Colon (tissue), 2 donors: ENCODE results near the gene BMP6.

Experiments
- FAIRE-seq: peaks from 2 replicates; lab custom pipeline; 2012; peaks lifted over from hg19 to GRCh38; lab: Jason Lieb, UNC
- donor health status: control.
- donor health status: control.

BMP6 gene

GRCh38 chr6:7832904-7833750 lies 107.2 kb downstream of the BMP6 start:
- FAIRE-seq: no peak

DNA sequence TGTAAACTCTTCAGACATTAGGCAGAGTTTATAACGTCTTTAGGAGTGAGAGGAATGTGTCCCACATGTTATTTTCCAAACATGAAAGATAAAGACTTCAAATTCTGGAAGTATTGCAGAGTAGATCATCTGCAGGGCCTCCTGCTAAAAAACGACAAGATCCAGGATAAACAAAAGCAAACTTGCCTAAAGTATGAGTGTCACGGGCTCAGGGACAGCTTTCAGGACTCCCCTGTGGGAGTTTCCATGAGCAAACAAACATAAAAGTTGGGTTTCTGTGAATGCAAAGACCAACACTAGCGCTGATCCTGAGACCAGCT lies 107.8 kb downstream of the BMP6 start:
- no peak for FAIRE-seq

DNA sequence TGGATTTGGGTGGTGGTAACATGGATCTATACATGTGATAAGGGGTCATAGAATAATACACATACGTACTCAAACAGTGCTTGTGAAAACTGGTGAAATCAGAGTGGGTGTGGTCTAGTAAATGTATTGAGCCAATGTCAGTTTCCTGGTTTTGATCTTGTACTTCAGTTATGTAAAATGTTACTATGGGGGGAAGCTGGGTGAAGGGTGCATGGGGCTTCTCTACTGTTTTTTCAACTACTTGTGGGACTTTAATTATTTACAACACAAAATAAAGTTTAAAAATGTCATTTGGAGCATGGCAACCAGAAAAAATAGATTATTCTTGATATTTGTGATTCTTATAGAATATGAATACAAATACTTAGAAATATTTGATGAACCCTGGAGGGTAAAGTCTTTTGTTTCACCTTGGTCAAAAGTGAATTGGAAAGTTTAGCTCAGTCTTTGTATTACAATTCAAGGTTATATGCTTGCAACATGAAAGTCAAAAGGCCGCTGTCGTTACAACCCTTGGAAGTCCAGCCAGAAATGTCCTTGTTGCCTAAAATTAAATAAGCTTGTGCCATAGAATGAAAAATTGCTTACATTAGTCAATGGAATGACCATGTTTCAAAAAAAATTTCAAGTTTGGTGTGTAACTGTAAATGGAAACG lies 110.6 kb downstream of the BMP6 start:
- no peak for FAIRE-seq

DNA sequence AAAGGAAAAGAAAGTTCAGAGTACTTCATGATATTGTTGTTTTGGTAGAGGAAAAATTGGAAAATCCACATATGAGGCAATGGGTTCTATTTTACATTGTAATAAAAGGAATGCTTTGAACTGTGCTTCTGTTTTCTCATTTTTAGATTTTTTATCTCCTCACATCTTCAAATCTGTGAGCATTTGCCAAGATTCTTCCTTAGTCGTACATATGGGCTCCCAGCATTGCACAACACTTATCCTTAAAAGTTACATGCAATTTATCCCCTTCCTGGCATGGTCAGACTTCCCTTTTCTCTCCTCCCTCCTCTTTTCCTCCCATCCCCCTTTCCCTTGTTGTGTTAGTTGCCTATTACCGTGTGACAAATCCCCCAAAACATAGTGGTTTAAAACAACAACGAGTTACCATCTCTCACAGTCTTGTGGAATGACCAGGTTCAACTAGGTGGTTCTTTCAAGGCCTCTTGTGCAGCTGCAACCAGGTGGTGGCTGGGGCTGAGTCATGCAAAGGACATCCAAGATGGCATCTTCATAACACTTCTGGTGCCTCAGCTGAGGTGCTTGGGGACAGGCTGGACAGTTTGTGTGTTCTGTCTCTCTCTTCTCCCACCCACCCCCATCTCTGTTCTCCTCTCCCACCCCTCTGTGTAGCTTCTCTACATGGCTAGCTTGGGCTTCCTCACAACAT lies 116.0 kb downstream of the BMP6 start:
- FAIRE-seq: no peak

DNA sequence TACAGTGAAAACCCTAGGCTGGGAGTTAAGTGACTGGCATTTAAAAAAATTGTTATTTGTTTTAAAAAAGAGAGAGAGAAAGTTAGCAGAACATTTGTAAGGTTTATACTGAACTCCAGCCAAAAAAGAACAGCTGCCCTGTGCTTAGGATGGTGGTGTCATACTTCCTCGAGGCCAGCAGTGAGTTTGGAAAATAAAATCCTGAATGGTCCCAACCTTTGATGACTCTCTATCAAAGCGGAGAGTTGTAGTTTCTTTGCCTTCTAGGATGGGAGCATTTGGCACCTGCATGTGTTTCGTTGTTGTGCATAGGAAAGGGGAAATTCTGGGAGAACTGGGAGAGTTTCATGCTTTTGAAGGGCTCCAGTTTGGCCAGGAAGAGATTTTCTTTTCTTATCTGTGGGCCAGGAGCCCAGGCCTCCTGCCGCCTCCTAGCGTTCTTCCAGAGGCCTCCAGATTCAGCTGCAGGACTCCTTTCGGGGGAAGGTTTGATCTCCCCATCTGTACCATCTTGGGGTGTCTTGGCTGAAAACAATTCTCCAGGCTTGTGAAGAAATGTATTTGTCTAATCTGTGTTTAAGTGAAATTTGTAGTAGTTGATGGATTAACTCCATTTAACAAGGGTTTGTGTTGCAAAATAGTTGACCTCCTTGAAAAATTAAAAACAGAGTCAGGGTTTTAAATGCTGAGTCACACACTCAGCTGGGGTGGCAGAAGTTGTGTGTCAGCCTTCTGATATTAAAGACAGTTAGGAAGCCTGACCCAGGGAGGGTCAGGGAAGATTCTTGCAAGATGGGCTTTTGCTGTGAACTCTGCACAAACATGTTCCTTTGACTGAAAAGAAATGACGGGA lies 121.3 kb downstream of the BMP6 start:
- no peak for FAIRE-seq

DNA sequence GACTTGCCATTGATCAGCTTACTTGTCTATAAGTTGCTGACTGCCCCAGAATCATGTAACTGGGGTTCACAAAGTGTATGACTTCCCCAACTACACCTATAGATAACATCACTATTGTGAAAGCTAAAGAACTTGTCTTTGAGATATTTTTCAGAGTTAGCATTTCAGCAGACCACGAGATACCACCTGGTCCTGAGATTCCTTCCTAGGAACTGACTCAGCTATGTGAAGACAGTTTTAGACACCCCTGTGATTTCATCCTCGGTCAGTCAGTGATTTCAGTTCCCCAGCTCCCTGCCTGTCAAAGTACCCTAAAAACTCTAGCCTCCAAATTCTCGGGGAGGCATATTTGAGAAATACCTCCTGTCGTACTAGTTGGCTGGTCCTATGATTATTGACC lies 122.3 kb downstream of the BMP6 start:
- FAIRE-seq: no peak

GRCh38 chr6:7851780-7852179 lies 125.9 kb downstream of the BMP6 start:
- no peak for FAIRE-seq

GRCh38 chr6:7859591-7859990 lies 133.7 kb downstream of the BMP6 start:
- FAIRE-seq: no peak

DNA sequence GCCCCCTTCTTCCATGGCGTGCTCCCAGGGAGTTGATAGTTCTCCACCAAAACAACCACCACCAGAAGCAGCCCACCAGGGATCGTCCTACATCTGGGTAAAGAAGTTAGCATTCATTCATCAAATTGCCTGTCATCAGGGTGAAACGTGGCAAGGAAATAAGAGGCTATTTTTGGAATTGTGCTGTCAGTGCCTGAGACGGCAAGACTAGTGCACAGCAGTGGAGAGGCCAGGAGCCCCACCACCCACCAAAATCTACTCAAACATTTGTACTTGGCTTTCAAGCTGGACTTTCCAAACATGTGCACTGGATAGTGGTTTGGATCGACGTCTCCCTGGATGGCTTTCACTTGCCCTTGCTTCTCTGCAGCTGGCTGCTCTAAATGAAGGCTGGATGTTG lies 139.9 kb downstream of the BMP6 start:
- no peak for FAIRE-seq

DNA sequence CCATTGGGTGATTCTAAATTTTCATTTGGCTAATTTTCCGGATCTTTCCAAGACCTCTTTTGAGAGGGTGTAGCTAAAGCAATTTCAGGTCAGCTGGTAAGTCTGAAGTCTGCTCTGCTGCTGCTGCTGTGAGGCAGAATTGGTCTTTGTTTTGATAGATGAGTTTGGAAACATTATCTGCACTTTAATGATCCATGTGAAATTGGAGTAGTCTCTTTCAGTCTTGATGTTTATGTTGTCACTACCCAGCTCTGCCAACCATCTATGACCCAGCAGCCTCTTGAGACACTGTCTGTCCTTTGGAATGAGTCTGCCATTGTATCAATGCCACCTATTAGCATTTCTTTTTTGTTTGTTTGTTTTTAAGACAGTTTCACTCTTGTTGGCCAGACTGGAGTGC lies 140.6 kb downstream of the BMP6 start:
- FAIRE-seq: no peak

- no peak for FAIRE-seq
These were observed 143.0 kb downstream of the BMP6 start for GRCh38 chr6:7868926-7869325.

GRCh38 chr6:7878401-7878964 lies 152.6 kb downstream of the BMP6 start:
- no peak for FAIRE-seq

DNA sequence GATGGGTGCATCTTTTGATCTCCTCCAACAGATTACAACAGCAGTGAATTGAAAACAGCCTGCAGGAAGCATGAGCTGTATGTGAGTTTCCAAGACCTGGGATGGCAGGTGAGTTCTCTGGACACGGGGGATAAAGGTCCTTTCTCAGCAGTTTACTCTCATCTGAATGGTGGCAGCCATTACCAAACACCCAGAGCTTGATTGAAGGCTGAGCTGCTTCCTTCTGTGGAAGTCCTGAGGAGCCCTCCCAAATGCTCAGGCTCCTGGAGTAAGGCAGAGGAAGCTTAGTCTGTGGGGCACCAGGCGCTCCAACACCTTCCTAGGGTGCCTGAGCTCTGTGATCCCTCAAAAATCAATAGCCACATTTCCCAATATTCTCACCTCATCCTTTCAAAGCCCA lies 153.1 kb downstream of the BMP6 start:
- FAIRE-seq: no peak

GRCh38 chr6:7879579-7879978 lies 153.7 kb downstream of the BMP6 start:
- FAIRE-seq: no peak

DNA sequence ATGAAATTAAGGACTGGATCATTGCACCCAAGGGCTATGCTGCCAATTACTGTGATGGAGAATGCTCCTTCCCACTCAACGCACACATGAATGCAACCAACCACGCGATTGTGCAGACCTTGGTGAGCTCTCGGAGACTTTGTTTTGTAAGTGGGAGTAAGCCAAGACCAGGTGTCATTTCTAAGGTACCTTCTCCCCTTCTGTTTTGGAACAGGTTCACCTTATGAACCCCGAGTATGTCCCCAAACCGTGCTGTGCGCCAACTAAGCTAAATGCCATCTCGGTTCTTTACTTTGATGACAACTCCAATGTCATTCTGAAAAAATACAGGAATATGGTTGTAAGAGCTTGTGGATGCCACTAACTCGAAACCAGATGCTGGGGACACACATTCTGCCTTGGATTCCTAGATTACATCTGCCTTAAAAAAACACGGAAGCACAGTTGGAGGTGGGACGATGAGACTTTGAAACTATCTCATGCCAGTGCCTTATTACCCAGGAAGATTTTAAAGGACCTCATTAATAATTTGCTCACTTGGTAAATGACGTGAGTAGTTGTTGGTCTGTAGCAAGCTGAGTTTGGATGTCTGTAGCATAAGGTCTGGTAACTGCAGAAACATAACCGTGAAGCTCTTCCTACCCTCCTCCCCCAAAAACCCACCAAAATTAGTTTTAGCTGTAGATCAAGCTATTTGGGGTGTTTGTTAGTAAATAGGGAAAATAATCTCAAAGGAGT lies 154.2 kb downstream of the BMP6 start:
- no peak for FAIRE-seq

DNA sequence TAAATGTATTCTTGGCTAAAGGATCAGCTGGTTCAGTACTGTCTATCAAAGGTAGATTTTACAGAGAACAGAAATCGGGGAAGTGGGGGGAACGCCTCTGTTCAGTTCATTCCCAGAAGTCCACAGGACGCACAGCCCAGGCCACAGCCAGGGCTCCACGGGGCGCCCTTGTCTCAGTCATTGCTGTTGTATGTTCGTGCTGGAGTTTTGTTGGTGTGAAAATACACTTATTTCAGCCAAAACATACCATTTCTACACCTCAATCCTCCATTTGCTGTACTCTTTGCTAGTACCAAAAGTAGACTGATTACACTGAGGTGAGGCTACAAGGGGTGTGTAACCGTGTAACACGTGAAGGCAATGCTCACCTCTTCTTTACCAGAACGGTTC lies 154.8 kb downstream of the BMP6 start:
- FAIRE-seq: no peak

DNA sequence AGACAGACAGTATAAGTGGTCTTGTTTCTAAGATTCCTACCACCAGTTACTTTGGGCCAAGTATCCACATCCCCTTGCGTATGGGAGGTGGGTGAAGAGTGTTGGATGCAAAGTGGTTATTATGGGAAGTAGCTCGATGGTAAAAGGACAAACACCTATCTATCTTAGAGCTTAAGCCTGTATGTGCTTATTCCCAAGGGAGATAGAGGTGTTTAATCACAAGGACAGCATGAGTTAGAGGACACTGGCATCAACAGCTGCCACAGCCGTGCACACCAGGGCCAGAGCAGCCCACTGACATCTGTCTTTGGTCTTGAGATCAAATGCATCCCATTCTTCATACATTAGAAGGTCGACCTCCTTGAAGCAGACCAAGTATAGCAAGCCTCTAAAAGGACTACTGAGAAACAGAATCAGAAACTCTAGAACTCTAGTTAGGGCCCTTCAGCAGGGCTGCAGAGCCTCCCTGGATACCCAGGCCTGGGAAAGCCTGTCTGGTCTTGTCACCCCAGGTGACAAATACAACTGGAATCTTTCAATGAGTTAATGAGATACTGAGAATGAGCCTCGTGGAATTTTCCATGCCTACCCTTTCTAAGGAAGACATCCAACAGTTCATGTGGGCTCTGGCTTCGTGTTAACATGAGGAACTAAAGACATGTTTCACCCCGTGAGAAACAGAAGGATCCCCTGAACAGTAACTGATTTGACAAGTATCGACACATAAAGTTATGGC lies 156.0 kb downstream of the BMP6 start:
- no peak for FAIRE-seq

DNA sequence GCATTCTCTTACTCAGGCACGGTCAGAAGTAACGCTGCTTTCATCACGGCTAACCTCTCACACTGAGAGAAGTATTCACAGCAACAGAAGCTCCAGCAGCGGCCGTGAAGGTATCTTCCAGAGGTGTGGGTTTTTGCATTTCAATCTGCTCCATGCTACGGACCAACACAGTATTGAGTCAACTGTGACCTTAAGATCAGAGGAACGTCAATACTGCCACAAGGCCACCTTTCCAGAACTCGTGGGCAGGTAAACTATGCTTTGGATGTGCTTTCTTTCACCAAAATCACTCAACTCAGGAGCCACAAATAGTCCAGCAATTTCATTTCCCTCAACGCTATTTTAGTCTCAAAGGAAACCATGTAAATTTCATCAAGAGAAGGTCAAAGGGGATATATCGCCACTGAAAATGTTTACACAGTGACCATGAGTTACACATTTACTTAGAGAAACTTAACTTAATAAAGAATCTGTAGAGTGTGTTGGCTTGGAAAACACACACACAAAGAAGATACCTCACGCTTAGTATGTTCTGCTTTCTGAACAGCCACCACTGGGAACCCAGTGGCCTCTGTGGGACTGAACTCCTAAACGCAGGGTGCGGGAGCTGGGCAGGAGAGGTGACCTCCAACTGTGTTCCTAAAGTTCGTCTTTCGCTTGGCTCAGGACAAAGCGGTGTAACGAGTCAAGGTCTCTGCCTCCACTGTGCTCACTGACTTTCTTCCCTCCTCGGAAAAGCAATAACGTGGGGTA lies 156.8 kb downstream of the BMP6 start:
- no peak for FAIRE-seq

DNA sequence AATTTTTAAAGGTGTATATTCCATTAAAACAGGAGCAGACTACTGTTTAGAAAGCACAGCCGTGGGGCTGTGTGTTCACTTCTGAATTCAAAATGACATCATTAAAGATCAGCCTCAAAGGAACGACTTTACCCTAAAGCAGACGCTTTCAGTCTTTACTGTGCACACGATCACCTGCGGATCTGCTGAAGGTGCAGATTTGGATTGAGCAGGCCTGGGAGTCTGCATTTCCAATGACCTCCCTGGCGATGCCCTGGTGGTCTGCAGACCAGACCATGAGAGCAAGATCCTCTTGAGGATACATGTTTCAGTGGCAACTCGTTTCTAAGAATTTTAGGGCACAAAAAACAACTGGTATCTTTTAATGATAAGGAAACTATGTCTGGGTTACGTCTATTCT lies 157.5 kb downstream of the BMP6 start:
- no peak for FAIRE-seq

DNA sequence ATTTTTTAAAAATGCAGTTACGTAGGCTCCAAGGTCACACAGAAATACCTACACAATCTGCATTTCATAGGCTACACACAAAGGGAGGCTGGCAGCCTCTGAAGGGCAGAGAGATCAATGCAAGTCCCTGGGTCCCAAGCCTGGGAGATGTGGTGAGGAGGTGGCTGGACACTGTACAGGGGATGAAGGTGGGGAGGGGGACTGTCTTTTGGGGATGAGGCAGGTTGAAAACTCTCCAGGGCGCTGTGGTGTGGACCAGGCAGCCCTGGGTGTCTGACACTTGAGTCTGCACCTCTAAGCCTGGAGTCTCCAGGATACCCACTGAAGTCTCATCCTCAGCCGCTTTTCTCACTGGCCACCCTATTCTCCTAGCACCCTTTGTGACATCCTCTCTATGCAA lies 160.2 kb downstream of the BMP6 start:
- no peak for FAIRE-seq
